Glutamatergic neuron (in vitro differentiated cells): ENCODE measurements around the gene SPPL2C. TPM values are rescaled to one million over a fixed set of nuclear protein-coding genes. Genes with fewer than 3 reads are reported as not detected.
A peak's percentile ranks its signal among the peaks of the same experiment; 100 is the strongest.

Experiments used
- DNase-seq: peaks from one replicate; pipeline ENCODE4 v3.0.0; 2022
- H3K27ac Mint-ChIP-seq: one replicate; pipeline ENCODE4 v1.8.0; 2020; ENCODE audit warnings: mild to moderate bottlenecking, mixed read lengths, inconsistent platforms; ENCODE audit not compliant: unreplicated experiment
- H3K27me3 Mint-ChIP-seq: one replicate; pipeline ENCODE4 v1.8.0; 2020; ENCODE audit warnings: mild to moderate bottlenecking, moderate library complexity, mixed read lengths, inconsistent platforms; ENCODE audit not compliant: unreplicated experiment
- H3K36me3 Mint-ChIP-seq: one replicate; pipeline ENCODE4 v1.8.0; 2020; ENCODE audit warnings: mild to moderate bottlenecking, mixed read lengths, inconsistent platforms; ENCODE audit not compliant: unreplicated experiment
- H3K4me1 Mint-ChIP-seq: one replicate; pipeline ENCODE4 v1.8.0; 2020; ENCODE audit warnings: mild to moderate bottlenecking, low read depth, mixed read lengths, inconsistent platforms; ENCODE audit not compliant: unreplicated experiment
- H3K4me3 Mint-ChIP-seq: one replicate; pipeline ENCODE4 v1.8.0; 2020; ENCODE audit warnings: mild to moderate bottlenecking, mixed read lengths, inconsistent platforms; ENCODE audit not compliant: unreplicated experiment
- H3K9me3 Mint-ChIP-seq: one replicate; pipeline ENCODE4 v1.8.0; 2020; ENCODE audit warnings: mild to moderate bottlenecking, moderate library complexity, mixed read lengths, inconsistent platforms; ENCODE audit not compliant: unreplicated experiment
- CTCF ChIP-seq: fragments of 200-600 bp; sonication (generic); IDR thresholded peaks from one replicate; pipeline ENCODE4 v1.5.0; 2021; ENCODE audit not compliant: partially characterized antibody, unreplicated experiment
- total RNA-seq: library from RNA; stranded (reverse); fragmentation: NEBNext Ultra II Directional; extraction: Animal tissue kit (Norgen Biotek cat#: 25700); gene quantifications from one replicate; pipeline ENCODE4 v1.2.1, GENCODE V29; 2021; ENCODE audit not compliant: unreplicated experiment

Gene SPPL2C
- total RNA-seq, 1 donor from 2014 or later = not detected

GRCh38 chr17:45874151-45874550 lies 29.5 kb downstream of the SPPL2C start:
- H3K36me3 Mint-ChIP-seq = no peaks in the 10 kb centered on the region
- no peak for DNase-seq
- H3K4me3 Mint-ChIP-seq = no peak overlapping the region
- H3K27me3 Mint-ChIP-seq = no peaks in the 10 kb centered on the region
- peaks cover 1% of the 10 kb centered on the region for H3K9me3 Mint-ChIP-seq
- no peak for TF ChIP-seq CTCF
- peaks cover 2% of the 10 kb centered on the region for H3K4me1 Mint-ChIP-seq
- H3K27ac Mint-ChIP-seq = no peak overlapping the region

GRCh38 chr17:45876539-45876938 lies 31.9 kb downstream of the SPPL2C start:
- H3K27ac Mint-ChIP-seq = no peak overlapping the region
- no peak for DNase-seq
- H3K36me3 Mint-ChIP-seq = no peaks in the 10 kb centered on the region
- H3K9me3 Mint-ChIP-seq = peaks cover 1% of the 10 kb centered on the region
- H3K27me3 Mint-ChIP-seq = peaks cover 1% of the 10 kb centered on the region
- no peak overlapping the region for H3K4me3 Mint-ChIP-seq
- TF ChIP-seq CTCF = no peak
- peaks cover 2% of the 10 kb centered on the region for H3K4me1 Mint-ChIP-seq

- peaks cover 1% of the 10 kb centered on the region for H3K9me3 Mint-ChIP-seq
- H3K27ac Mint-ChIP-seq = no peak overlapping the region
- no peak overlapping the region for H3K4me3 Mint-ChIP-seq
- TF ChIP-seq CTCF = no peak
- DNase-seq = no peak
- peaks cover 1% of the 10 kb centered on the region for H3K27me3 Mint-ChIP-seq
- no peaks in the 10 kb centered on the region for H3K36me3 Mint-ChIP-seq
- H3K4me1 Mint-ChIP-seq = peaks cover 2% of the 10 kb centered on the region
These were observed 32.8 kb downstream of the SPPL2C start for GRCh38 chr17:45877467-45877866.

GRCh38 chr17:45883063-45883462 lies 38.4 kb downstream of the SPPL2C start:
- Mint-ChIP-seq H3K36me3 (peaks cover 7% of the 10 kb centered on the region), H3K4me3 (no peak overlapping the region), H3K27me3 (peaks cover 3% of the 10 kb centered on the region), H3K4me1 (no peaks in the 10 kb centered on the region), H3K27ac (no peak overlapping the region), H3K9me3 (no peaks in the 10 kb centered on the region)
- no peak for TF ChIP-seq CTCF
- DNase-seq = no peak

GRCh38 chr17:45886852-45887251 lies 42.2 kb downstream of the SPPL2C start:
- Mint-ChIP-seq H3K4me3 (no peak overlapping the region), H3K36me3 (peaks cover 7% of the 10 kb centered on the region), H3K27me3 (peaks cover 2% of the 10 kb centered on the region), H3K27ac (no peak overlapping the region), H3K9me3 (no peaks in the 10 kb centered on the region), H3K4me1 (no peaks in the 10 kb centered on the region)
- DNase-seq = no peak
- peak; percentile 7 for TF ChIP-seq CTCF
